ENCODE results near the gene IL17RB.

Gene IL17RB

DNA sequence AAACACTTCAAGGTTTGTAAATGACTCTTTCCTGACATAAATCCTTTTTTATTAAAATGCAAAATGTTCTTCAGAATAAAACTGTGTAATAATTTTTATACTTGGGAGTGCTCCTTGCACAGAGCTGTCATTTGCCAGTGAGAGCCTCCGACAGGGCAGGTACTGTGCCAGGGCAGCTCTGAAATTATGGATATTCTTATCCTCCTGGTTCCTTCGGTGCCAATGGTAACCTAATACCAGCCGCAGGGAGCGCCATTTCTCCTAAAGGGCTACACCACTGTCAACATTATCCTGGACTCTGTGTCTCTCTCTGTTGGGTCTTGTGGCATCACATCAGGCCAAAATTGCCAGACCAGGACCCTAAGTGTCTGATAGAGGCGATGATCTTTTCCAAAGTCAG, 33.1 kb upstream of the IL17RB start:
- no peak for DNase-seq

DNA sequence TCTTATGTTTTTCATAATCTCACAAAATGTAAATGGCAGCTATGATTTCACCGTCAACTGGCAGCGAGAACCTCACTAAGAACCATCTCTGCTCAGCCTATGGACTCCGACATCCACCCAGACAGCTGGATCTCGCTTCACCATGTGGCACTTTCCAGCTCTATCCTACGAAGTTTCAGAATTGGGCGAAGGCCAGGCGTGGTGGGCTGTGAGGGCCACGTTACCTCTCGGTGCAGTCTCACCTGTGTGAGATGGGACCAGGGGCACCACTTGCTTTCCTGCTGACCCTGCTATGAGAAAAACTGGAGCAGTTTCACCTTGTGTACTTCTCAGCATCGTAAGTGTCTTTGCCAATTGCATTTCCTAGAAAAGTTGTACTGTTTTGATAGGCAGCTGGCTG, 32.5 kb upstream of the IL17RB start:
- DNase-seq: no peak

DNA sequence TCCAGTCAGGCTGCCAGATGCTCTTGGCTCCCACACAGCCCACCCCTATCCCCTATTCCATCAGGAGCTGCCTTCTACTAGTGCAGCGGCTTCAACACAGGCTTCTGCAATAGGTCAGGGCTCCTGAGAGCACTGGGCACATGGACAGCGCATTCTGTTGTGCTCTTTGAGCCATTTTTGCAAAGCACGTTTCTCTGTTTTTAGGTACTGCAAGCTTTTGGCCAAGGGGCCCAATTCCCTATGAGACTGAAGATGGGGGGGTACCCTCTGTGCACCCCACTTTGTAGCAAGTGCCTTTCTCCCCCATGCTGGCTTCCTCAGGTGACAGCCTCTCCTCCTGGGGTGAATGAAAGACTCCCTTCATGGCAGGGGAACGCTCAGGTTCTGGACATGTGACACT, 31.3 kb upstream of the IL17RB start:
- no peak for DNase-seq

DNA sequence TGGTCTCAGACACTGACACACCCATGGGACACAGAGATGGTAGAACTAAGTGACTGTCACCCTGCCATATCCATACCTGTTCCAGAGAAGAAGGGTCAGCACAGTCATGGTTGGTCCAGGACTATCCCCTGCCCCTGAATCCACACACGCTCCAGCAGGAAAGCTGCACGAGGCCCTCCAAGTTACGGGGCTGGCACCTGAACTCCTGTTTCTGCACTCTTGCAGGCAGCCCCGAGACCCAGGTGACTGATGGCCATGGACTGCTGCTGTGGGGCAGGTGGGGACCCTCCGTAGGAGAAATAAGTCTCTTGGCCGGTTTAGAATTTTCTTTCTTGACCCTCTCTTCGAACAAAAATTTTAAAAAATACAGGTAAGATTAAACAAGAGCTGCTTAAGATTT, 30.7 kb upstream of the IL17RB start:
- no peak for DNase-seq

DNA sequence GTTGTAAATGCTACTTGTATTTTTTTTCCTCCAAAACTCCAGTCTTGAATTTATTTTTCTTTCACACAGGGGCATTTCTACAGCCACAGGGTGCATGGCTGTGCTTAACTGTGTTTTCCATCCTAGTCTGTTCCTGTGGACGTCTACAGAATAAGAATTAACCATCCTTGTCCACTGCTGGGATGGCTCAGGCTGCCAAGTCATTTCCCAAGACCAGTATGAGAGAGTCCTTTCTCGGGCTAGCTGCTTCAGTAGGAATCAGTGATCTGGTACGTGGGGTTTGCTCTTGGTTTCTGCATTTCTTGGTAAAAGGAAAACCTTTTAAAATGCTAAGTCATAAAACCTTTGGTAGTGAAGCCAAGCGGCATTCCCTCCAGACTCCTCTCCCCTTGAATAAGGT, 29.9 kb upstream of the IL17RB start:
- no peak for DNase-seq

DNA sequence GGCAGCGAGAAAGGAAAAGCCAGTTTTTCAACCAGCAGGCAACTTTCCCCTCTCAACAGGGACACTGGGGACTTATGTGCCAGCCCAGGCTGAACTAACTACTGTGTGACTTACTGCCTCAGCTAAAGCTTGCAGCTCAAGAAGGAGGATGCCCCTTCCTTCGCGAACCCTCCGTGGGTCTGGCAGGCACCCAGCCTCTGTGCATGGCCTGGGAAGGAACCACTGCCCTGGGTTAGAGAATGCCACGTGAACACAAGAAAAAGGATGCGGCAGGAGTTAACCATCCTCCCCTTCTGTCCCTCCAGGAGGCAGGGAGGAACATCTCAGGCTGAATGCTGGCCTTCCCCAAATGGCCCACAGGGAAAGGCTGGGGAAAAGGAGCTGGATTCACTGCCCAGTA, 29.2 kb upstream of the IL17RB start:
- DNase-seq: no peak

DNA sequence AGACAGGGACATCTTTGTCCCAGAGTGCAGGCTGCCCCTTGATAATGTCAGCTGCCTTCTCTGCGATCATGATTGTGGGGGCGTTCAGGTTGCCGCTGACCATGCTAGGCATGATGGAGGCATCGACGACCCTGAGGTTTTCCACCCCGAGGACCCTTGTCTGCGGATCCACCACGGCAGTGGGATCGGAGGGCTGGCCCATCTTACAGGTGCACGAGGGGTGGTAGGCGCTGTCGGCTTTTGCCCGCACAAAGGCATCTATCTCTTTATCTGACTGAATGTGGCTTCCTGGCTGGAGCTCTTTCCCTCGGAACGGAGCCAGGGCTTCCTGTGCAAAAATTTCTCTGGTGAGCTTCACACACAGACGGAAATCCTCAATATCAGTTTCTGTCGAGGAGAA, 28.6 kb upstream of the IL17RB start:
- no peak for DNase-seq

DNA sequence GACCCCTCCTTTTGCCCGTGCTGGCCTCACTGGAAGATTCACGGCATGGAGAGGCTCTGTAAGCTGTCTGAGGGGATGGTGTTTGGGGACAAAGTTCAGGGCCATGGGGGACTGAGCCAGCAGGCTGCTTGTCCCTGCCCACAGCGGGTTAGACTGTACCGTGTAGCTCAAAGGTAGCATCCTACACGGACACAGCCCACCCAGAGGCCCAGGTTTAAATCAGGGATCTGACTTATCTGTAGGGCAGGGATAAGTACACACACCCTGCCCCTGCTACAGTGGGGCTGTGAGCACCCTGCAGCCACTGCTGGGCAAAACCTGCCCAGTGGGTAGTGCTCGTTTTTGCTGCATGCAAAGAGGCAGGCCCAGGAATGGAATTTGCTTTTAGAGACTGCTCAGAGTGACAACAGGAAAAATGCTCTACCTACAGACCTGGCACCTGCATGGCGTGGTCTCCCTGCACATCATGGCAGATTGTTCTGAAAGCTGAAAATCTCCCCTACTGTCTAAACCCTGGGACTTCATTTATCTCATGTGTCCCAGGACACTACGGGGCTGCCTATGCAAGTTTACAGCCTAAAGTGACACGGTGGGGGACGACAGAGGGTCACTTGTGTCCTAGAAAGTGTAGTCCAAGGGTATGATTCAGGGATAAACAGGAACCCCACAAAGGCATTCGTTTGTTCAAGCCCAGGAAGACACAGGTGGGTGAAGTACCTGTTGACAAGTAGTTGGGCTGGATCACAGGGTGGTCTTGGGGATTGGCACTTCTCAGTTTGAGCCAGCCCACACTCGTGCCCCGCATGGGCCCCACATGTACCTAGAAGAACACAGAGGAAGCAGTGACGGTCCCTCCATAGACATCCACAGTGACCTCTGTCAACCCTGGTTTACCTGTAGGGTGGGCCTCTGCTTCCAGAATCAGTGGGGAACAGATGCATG, 27.9 kb upstream of the IL17RB start:
- DNase-seq: no peak

DNA sequence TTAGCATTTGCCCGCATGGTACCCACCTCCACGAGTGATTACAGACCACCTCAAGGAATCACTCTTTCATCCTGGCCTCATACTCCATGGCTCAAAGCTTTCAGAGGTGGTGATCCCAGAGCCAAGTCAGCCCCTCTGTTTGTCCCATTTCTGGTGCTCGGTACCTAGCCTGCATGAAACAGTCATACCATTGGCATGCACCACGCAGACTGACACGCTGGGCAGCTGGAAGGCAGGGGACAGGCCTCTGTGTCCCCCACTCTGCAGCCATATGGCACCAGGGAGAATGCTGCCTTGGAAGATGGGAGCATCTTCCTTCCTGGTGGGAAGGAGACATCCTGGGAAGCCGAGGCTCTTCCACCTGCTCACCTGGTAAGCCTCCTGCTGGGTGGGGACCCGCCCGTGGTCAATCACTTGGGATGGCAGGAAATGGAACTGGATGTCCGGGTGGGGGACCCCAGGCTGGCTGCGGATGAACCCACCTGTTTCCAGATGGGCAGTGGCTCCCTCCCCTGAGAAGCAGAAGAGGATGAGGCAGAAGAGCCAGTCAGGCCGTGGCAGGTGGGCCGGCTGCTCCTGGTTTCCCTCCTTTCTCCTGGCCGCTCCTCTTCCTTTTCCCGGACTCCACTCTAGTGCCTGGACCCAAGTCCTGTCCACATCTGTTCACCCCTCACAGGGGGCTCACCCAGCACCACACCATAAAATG, 27.1 kb upstream of the IL17RB start:
- no peak for DNase-seq

DNA sequence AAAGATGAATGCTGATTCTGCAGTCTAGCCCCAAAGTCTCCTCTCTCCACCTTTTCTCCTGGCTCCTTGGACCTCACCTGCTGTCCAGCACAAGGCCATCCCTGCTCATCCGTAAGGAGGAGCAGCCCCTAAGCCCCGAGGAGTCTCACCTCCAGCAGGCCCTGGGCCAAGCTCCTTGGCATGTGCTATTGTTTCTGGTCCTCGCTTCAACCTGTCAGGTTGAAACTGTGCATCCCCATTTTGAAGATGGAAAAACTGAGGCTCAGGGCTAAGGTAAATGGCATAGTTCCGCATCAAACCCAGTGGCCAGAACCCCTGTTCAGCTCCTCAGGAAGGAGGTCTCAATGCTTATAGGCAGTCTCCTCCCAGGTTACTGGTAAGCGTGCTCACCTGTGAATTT, 26.3 kb upstream of the IL17RB start:
- no peak for DNase-seq

DNA sequence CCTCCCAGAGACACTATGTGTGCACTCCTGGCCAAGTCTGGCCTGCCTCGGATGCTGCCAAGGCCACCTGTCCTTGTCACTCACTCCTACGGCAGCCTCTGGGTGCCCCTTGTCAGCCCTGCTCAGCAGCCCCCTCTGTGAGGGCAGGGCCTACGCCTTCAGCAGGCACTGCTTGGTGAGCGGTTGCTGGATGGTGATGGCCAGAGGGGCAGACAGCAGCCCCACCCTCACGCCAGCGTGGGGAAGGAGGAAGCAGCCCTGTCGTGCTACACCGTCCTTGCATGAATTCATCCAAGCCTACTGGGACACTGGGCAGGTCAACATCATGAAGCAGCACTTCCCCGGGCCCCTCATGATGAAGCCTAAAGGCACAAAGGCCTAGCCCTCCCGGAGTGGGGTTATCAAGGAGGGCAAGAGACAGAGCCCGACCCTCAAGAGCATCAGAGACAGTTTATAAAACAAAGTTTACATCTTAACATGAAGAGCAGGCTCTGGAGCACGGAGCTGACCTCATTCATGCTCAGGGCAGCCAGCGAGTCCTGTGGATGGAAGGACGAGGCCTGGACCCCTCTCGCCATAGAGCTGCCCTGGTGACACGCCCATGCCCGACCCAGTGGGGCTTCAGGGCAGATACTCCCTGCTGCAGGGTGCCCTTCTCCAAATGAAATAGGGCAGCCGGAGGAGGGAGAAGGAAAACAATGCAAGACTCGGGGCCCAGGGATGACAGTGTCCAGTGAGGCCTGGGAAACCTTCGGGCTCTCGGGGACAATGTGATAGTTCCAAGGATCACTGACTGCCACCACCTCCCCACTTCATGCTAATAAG, 25.4 kb upstream of the IL17RB start:
- no peak for DNase-seq

DNA sequence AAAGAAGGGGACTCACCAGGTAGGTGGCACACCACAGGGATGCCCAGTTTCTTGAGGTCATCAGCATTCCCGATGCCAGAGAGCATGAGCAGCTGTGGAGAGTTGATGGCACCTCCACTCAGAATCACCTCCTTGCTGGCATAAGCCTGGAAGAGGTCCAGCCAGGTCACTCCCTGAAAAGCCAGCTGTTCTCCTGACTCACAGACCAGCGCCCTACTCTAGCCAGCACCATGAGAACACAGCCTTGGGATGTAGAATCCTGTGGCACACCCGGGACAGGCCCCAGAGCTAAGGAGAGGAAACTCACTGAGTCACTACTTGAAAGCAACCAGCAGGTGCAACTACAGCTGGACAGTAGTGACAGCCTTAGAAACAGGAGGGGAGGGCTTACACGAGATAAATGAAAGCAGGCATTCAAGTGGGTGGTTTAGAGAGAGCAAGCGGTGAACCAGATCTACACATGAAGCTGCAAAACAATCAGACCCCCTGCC, 24.7 kb upstream of the IL17RB start:
- no peak for DNase-seq

DNA sequence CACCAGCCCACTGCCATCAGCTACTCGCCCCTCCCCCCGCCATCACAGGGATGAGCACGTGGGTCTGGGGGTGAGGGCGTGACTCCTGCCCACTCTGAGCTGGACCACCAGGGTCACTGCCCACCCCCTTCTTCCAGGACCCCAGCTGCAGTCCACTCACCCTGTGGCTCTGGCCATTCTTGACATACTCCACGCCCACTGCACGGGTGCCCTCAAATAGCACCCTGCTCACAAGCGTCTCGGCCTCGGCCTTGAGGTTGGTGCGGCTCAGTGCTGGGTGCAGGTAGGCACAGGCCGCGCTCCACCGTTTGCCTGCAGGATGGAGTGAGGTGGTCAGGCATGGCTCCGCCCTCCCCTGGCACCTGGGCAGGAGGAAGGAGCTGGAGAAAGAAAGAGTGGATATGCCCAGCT, 24.0 kb upstream of the IL17RB start:
- DNase-seq: no peak

DNA sequence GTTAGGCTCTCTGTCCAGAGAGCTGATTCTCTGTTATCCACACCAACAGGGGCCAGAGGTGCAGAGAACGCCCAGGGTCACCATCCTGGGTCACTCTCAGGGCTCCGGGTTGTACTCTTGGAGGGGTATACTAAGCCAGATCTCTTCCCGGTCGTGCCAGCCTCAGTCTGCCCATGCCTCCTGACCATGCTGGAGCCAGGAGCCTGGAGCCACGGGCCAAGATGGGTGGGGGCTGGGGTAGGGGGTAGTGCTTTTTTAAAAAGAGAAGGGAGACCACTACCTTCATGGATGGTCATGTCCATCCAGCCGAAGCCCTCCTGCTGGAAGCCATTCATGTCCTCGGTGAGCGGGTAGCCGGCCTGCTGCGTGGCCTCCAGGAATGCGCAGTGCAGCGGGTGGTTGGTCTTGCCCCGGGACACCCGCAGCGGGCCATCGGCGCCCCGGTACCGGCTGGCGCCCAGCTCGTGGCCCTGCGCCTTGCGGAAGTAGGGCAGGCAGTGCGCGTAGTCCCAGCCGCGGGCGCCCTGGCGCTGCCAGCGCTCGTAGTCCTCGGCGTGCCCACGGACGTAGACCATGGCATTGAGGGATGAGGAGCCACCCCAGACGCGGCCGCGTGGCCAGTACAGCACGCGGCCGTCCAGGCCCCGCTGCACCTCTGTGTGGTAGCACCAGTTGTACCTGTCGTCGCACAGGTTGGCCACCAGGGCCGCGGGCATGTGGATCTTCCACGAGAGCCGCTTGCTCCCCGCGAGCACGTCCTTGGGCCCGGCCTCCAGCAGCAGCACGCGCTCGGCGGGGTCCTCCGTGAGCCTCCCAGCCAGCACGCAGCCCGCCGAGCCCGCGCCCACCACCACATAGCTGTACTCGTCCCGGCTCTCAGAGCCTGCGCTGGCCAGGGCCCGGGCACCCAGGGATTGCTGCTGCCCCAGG, 23.1 kb upstream of the IL17RB start:
- no peak for DNase-seq

DNA sequence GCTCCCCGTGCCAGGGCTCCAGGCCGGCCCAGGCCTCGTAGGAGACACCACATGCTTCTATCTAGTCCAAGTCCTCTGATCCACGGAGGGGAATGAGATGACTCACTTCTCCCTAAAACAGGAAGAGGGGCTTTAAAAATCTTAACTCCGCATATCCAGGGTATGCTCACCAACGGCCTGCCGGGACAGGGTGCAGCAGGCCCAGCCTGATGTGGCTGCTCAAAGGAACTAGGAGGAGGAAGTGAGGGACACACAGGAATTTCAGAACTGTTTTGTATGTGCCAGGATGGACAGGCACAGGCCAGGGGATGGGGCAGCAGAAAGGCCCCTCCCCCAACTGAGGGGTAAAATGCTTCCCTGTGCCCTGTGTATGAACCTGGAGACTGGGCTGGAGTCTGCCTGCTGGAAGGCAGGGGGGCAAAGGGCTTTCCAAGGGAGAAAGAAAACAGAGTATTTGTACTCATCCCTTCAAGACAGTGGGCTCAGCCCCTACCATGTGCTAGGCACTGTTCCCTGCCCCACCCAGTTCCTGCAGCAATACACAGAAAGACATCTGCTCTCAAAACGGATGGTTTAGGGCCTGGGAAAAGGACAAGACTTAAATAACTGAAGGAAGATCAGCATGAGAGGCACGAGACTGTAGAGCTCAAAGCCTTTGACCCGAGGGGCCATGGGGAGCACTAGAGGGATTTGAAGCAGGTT, 22.3 kb upstream of the IL17RB start:
- DNase-seq: no peak

DNA sequence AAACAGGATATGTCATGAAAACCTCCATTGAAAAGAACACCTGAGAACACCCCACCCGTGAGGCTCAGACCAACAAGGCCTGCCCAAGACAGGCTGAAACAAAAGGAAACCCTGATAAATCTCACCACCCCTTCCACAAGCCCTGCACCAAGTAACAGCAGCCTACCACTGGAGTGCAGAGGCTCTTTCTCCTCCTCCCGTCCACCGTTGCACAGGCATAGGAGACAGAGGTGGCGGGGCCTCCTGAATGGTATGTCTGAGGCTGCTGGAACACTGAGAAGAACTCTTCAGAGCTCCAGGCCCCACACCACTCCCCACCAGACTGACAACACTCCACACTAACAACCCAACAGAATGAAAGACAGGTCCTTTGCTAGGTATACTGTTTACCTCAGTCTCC, 21.6 kb upstream of the IL17RB start:
- no peak for DNase-seq

DNA sequence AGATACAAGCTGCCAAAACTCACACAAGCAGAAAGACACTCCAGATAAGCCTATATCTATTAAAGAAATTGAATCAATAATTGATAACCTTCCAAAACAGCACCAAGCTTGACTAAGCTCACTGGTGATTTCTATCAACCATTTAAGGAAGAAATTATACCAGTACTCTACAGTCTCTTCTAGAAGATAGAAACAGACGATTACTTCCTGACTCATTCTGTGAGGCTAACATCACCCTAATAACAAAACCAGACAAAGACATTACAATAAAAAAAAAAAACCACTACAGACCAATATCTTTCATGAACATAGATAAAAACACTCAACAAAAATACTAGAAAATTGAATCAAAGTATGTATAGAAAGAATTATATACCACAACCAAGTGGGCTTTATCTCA, 20.3 kb upstream of the IL17RB start:
- no peak for DNase-seq

DNA sequence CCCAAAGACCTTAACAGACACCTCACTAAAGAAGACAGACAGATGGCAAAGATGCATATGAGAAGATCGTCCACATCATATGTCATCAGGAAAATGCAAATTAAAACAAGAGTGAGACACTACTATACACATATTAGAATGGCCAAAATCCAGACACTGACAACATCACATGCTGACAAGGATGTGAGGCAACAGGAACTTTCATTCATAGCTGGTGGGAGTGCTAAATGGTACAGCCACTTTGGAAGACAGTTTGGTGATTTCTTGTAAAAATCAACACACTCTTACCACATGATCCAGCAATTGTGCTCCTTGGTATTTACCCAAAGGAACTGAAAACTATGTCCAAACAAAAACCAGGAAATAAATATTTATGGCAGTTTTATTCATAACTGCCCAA, 17.8 kb upstream of the IL17RB start:
- no peak for DNase-seq

DNA sequence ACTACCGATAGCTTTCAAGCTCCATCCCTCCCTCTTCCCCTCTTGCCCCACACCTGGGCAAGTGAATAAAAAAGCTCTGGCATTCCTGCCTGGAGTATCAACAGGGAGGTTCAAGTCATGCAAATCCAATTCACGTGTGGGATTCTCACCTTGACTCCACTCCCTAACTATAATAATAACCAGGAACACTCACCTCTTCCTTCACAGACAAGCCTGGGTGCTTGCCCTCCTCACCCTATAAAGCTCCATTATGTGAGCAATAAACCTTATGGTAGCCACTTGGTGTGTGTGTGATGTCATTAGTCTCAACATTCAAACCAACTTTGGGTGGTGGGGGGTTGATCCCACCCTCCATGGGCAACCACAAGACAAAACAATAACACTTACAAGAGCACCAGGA, 16.8 kb upstream of the IL17RB start:
- DNase-seq: no peak

DNA sequence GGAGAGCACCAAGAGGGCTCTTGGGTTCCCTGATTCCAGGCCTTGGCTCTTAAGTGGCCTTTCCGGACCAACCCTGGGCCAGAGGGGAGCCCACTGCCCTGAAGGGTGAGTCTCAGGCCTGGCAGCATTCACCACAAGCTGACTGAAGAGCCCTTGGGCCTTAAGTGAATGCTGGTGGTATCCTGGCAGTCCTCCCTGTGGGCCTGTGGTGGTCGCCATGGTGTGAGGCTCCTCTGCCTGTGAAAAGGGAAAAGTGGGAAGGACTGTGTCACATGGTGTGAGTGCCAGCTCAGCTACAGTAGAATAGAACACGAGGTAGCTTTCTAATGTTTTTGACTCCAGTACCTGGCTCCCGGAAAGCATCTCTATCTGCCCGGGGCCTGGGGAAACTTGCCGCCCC, 15.4 kb upstream of the IL17RB start:
- no peak for DNase-seq

DNA sequence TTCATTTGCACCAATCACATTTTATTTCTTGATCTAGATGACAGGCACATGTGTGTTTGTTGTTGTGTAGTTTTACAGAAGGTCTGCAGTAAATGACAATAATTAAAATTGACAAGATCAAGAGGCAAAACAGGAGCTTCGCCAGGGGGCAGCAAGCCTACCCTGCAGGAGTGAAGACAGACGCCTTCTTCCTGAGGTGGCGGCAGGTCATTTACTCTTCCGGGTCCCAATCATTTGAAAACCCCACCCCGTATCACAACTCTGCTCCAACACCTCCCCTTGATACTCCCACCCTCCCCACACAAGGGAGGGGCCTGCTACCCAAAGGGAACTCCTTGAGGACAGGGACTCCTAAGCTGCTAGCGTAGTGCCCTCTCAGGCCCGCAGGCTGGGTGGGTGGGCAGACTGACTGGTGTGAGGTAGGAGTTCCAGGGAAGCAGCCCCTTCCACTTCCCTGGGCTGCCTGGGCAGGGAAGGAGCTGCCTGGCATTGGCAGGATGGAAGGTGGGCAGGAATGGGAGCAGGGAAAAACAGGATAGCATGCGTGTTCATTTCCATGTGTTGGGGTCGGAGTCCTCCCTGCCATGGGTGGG, 13.2 kb upstream of the IL17RB start:
- DNase-seq: no peak
